ENCODE data around the gene SRGAP1.

SRGAP1 gene

DNA sequence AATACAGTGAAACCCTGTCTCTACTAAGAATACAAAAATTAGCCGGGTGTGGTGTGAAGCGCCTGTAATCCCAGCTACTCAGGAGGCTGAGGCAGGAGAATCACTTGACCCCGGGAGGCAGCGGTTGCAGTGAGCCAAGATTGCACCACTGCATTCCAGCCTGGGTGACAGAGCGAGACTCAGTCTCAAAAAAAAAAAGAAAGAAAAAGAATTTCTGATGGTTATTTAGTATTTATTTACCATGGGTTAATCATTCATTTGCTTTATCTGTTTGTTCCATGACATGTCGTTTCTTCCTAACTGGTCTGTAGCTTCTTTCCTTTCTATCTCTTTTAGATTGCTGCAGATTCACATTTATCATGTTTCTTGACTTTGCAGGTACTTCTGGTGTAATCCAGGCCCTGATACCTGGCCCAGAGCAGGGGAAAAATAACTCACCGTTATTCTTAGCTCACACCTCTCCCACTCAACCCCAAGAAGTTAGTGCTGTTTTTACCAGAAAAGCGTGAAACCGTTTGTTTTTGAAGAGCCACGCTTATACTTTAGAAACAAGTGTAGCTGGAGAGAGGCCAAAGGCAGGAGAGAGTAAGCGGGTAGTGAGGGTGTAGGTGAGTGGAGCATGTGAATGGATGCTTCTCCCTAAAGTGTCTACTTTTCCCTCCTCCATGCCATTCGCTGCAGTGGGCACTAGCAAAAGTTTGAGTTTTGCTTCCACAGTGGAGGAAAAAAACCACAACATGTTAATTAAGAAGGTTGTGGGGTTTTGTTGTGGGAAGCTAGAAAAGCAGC is 45.4 kb downstream of the SRGAP1 start:
- DNase-seq = no peak
- no peaks in the 10 kb centered on the region for H3K9me2 ChIP-seq (replicated peaks; ENCODE audit: insufficient read depth, low read length)
- no peaks in the 10 kb centered on the region for H3K4me1 ChIP-seq (ENCODE audit: low read length)
- H3K27me3 ChIP-seq (replicated peaks; ENCODE audit: insufficient read depth, low read length) = no peaks in the 10 kb centered on the region
- H3K4me3 ChIP-seq (ENCODE audit: low read length) = no peak overlapping the region
- H3K9ac ChIP-seq (ENCODE audit: low read length) = no peak overlapping the region
- H3K9me3 ChIP-seq (replicated peaks; ENCODE audit: insufficient read depth, low read length) = no peaks in the 10 kb centered on the region
- TF ChIP-seq EZH2phosphoT487 (IDR thresholded peaks at IDR 0.05; ENCODE audit: low read length) = no peak
- TF ChIP-seq, protein P1, sequence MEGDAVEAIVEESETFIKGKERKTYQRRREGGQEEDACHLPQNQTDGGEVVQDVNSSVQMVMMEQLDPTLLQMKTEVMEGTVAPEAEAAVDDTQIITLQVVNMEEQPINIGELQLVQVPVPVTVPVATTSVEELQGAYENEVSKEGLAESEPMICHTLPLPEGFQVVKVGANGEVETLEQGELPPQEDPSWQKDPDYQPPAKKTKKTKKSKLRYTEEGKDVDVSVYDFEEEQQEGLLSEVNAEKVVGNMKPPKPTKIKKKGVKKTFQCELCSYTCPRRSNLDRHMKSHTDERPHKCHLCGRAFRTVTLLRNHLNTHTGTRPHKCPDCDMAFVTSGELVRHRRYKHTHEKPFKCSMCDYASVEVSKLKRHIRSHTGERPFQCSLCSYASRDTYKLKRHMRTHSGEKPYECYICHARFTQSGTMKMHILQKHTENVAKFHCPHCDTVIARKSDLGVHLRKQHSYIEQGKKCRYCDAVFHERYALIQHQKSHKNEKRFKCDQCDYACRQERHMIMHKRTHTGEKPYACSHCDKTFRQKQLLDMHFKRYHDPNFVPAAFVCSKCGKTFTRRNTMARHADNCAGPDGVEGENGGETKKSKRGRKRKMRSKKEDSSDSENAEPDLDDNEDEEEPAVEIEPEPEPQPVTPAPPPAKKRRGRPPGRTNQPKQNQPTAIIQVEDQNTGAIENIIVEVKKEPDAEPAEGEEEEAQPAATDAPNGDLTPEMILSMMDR (IDR thresholded peaks at IDR 0.05; ENCODE audit: low read length) = no peak
- TF ChIP-seq EZH2 (optimal IDR thresholded peaks at IDR 0.05; ENCODE audit: low read depth, low read length) = no peak
- no peak overlapping the region for H3K27ac ChIP-seq (ENCODE audit: low read length)
- no peak overlapping the region for H2AFZ ChIP-seq (ENCODE audit: low read length)
- no peaks in the 10 kb centered on the region for H4K20me1 ChIP-seq (ENCODE audit: insufficient read depth, low read length)
- no peaks in the 10 kb centered on the region for H3K79me2 ChIP-seq (ENCODE audit: low read length)
- H3K4me2 ChIP-seq (ENCODE audit: low read depth, low read length) = no peak overlapping the region
- no peaks in the 10 kb centered on the region for H3F3A ChIP-seq (ENCODE audit: insufficient read depth, low read length)
- H3K36me3 ChIP-seq (replicated peaks; ENCODE audit: insufficient read depth, low read length) = no peaks in the 10 kb centered on the region

DNA sequence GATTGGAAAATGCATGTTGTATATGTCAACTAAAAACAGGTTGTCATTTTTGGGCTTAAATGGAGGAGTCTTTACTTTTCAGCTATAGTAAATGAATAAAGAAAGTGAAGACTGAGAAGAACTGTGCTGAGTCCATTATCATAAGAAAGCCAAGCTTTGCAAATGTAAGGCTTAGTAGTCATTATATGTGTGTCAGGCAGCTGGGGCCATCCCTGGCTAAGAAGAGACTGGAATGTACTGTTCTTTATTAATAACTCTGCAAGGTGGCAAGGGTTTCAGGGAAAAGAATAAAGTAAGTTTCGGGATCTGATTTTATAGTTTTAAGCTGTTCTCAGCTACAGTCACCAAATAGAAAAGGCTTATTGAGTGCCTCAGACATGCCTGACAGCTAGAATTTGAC is 48.7 kb downstream of the SRGAP1 start:
- Histone ChIP-seq H3K4me2 (ENCODE audit: low read depth, low read length) (no peak overlapping the region), H2AFZ (ENCODE audit: low read length) (no peak overlapping the region), H3K9me2 (replicated peaks; ENCODE audit: insufficient read depth, low read length) (no peaks in the 10 kb centered on the region), H3K27ac (ENCODE audit: low read length) (no peak overlapping the region), H3K9me3 (replicated peaks; ENCODE audit: insufficient read depth, low read length) (no peaks in the 10 kb centered on the region), H4K20me1 (ENCODE audit: insufficient read depth, low read length) (no peaks in the 10 kb centered on the region), H3K27me3 (replicated peaks; ENCODE audit: insufficient read depth, low read length) (no peaks in the 10 kb centered on the region), H3K4me3 (ENCODE audit: low read length) (no peak overlapping the region), H3K4me1 (ENCODE audit: low read length) (0 out of 2 replicates have a peak, but pooled peaks cover under 1% of the 10 kb centered on the region), H3K36me3 (replicated peaks; ENCODE audit: insufficient read depth, low read length) (no peaks in the 10 kb centered on the region), H3F3A (ENCODE audit: insufficient read depth, low read length) (no peaks in the 10 kb centered on the region), H3K9ac (ENCODE audit: low read length) (no peak overlapping the region), H3K79me2 (ENCODE audit: low read length) (no peaks in the 10 kb centered on the region)
- no peak for DNase-seq
- TF ChIP-seq EZH2phosphoT487 (IDR thresholded peaks at IDR 0.05; ENCODE audit: low read length) (no peak), EZH2 (optimal IDR thresholded peaks at IDR 0.05; ENCODE audit: low read depth, low read length) (no peak)
- TF ChIP-seq, protein P1 (IDR thresholded peaks at IDR 0.05; ENCODE audit: low read length) = no peak

DNA sequence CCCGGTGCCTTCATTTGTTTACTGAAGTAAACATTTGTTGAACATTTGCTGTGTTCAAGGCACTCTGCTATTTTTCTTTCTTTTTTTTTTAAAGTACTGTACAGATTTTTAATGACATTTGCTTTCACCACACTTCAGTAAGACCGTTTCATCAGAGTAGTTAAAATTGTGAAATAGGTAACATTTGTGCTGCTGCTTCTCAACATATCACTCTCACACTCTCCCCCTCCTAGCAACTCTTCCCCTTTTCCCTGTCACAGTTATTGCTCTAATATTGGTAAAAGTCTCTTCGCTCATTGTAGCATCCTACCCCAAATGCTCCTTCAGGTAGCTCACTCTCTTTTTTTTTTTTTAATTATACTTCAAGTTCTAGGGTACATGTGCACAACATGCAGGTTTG is 49.6 kb downstream of the SRGAP1 start:
- Histone ChIP-seq H3K9ac (ENCODE audit: low read length) (no peak overlapping the region), H3K4me2 (ENCODE audit: low read depth, low read length) (no peak overlapping the region), H3K27me3 (replicated peaks; ENCODE audit: insufficient read depth, low read length) (no peaks in the 10 kb centered on the region), H3K9me3 (replicated peaks; ENCODE audit: insufficient read depth, low read length) (no peaks in the 10 kb centered on the region), H3K4me3 (ENCODE audit: low read length) (no peak overlapping the region), H4K20me1 (ENCODE audit: insufficient read depth, low read length) (no peaks in the 10 kb centered on the region), H3K27ac (ENCODE audit: low read length) (no peak overlapping the region), H3K79me2 (ENCODE audit: low read length) (no peaks in the 10 kb centered on the region), H3K9me2 (replicated peaks; ENCODE audit: insufficient read depth, low read length) (no peaks in the 10 kb centered on the region), H3F3A (ENCODE audit: insufficient read depth, low read length) (no peaks in the 10 kb centered on the region), H3K4me1 (ENCODE audit: low read length) (0 out of 2 replicates have a peak, but pooled peaks cover 6% of the 10 kb centered on the region), H2AFZ (ENCODE audit: low read length) (no peak overlapping the region), H3K36me3 (replicated peaks; ENCODE audit: insufficient read depth, low read length) (no peaks in the 10 kb centered on the region)
- TF ChIP-seq, protein P1 (IDR thresholded peaks at IDR 0.05; ENCODE audit: low read length) = no peak
- TF ChIP-seq EZH2 (optimal IDR thresholded peaks at IDR 0.05; ENCODE audit: low read depth, low read length) (no peak), EZH2phosphoT487 (IDR thresholded peaks at IDR 0.05; ENCODE audit: low read length) (no peak)
- DNase-seq = no peak
